ENCODE data around the gene PFDN4. TPM values are rescaled to one million over a fixed set of nuclear protein-coding genes. Genes with fewer than 3 reads are reported as not detected.
"Not testable (repeated sequence)": the region's sequence is repeated elsewhere in the genome, so short reads cannot be mapped to it uniquely, and the experiment has no call there.

The PFDN4 gene
- total and polyA plus RNA-seq, 2 experiments from 2014 or later = 56.9 to 75.5 TPM

DNA sequence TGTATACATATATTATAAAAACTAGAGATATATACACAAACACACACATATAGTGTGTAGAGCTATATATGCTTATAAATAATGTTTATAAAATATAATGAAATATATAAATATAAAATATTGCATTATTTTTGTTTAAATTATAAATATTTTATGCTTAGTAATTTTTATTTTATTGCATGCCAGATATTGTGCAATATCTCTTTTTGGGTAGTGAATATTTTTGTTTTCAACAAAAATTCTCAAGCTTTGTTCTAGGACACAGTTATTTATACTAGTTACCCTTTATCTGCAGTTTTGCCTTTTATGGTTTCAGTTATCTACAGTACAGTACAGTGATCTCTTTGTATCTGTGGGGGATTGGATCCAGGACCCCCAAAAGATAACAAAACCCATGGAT, 52.2 kb downstream of the PFDN4 start:
- no peak overlapping the region for H3K27ac ChIP-seq
- no peaks in the 10 kb centered on the region for H3K4me1 ChIP-seq (ENCODE audit: low read depth)
- H3K9me3 ChIP-seq (ENCODE audit: low read depth) = no peaks in the 10 kb centered on the region
- H3K36me3 ChIP-seq = no peaks in the 10 kb centered on the region
- DNase-seq (ENCODE audit: low read depth in 1 of 2, low spot score in 1 of 2) = no peak
- no peaks in the 10 kb centered on the region for H3K27me3 ChIP-seq
- no peak overlapping the region for H3K4me3 ChIP-seq
- TF ChIP-seq, protein P1, sequence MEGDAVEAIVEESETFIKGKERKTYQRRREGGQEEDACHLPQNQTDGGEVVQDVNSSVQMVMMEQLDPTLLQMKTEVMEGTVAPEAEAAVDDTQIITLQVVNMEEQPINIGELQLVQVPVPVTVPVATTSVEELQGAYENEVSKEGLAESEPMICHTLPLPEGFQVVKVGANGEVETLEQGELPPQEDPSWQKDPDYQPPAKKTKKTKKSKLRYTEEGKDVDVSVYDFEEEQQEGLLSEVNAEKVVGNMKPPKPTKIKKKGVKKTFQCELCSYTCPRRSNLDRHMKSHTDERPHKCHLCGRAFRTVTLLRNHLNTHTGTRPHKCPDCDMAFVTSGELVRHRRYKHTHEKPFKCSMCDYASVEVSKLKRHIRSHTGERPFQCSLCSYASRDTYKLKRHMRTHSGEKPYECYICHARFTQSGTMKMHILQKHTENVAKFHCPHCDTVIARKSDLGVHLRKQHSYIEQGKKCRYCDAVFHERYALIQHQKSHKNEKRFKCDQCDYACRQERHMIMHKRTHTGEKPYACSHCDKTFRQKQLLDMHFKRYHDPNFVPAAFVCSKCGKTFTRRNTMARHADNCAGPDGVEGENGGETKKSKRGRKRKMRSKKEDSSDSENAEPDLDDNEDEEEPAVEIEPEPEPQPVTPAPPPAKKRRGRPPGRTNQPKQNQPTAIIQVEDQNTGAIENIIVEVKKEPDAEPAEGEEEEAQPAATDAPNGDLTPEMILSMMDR (IDR thresholded peaks at IDR 0.05; ENCODE audit: low read depth, low read length) = no peak

DNA sequence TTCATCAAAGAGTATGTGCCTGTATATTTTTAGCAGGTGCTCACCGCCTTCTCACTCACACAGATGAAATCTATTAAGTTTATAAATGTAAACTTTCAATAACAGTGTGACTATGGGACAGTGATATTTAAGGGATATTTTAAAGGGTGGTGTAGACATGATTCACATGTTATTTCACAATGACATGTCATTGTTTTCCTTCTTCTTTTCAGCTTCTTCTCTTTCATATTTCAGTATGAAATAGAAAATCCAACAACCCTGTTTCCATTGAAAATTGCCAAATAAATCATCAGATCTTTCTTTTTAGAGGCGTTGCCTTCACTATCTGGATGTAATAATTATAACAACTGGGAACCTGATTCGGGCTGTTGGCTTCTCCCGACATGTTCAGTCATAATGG, 54.8 kb downstream of the PFDN4 start:
- Histone ChIP-seq H3K9me3 (ENCODE audit: low read depth) (no peaks in the 10 kb centered on the region), H3K27ac (no peak overlapping the region), H3K4me1 (ENCODE audit: low read depth) (no peaks in the 10 kb centered on the region), H3K36me3 (no peaks in the 10 kb centered on the region), H3K27me3 (no peaks in the 10 kb centered on the region), H3K4me3 (no peak overlapping the region)
- DNase-seq (ENCODE audit: low read depth in 1 of 2, low spot score in 1 of 2) = no peak
- TF ChIP-seq, protein P1 (IDR thresholded peaks at IDR 0.05; ENCODE audit: low read depth, low read length) = no peak

DNA sequence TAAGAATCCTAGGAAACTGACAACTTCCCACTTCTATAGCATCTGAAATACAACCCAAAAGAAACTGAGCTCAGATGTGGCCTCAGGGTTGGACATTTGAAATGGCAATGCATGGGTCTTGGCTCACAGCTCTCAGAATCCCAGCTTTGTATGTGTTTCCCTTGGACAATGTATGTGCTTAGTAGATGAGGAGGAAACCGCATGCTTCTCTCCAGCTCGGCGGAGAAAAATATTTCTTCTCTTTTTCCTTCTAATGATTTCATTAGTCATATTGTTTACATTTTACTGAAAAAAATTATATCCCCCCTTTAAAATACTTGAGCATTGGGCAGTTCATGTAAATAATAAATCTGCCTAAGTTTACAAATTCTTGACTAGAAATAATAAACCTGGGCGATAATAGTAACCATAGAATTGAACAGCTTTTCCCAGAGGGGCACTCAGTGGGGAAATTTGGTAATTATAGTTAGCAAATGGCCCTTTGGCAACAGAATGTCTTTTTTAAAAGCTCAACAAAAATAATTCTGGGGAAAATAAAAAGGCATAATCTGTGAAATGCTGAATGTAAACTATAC, 55.3 kb downstream of the PFDN4 start:
- no peaks in the 10 kb centered on the region for H3K9me3 ChIP-seq (ENCODE audit: low read depth)
- H3K27ac ChIP-seq = no peak overlapping the region
- DNase-seq (ENCODE audit: low read depth in 1 of 2, low spot score in 1 of 2) = no peak
- H3K27me3 ChIP-seq = no peaks in the 10 kb centered on the region
- H3K4me3 ChIP-seq = no peak overlapping the region
- H3K4me1 ChIP-seq (ENCODE audit: low read depth) = no peaks in the 10 kb centered on the region
- H3K36me3 ChIP-seq = no peaks in the 10 kb centered on the region
- TF ChIP-seq, protein P1 (IDR thresholded peaks at IDR 0.05; ENCODE audit: low read depth, low read length) = no peak

DNA sequence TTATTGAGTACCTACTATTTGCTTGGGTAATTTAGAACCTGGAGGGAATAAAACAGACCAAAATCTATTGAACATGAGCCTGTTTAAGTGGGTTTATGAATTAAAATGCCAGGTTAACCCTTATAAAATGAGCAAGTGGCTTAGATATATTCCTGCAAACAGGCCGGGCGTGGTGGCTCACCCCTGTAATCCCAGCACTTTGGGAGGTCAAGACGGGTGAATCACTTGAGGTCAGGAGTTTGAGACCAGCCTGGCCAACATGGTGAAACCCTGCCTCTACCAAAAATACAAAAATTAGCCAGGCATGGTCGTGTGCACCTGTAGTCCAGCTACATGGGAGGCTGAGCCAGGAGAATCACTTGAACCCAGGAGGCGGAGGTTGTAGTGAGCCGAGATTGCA, 57.9 kb downstream of the PFDN4 start:
- DNase-seq (ENCODE audit: low read depth in 1 of 2, low spot score in 1 of 2); H3K27ac ChIP-seq; H3K4me1 ChIP-seq (ENCODE audit: low read depth); H3K27me3 ChIP-seq; H3K4me3 ChIP-seq; H3K9me3 ChIP-seq (ENCODE audit: low read depth); H3K36me3 ChIP-seq: not testable (repeated sequence)

DNA sequence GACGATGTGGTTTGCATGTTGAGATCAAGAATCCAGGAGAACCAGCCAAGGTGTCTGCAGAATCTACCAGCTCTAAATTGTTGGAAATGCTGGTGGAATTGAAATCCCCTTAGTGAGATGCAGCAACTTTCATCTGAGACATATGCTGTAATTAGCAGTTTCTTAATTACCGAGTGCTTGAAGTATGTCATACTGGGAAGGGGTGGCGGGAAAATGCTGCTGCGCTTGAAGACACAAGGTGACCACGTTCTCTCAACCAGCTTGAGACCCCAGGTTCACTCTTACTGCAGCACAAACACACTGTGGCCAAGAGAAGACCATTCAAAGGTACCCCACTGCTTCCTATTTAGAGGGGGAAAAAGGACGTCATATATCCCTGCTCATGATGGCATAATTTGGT, 59.0 kb downstream of the PFDN4 start:
- no peak overlapping the region for H3K4me3 ChIP-seq
- H3K27me3 ChIP-seq = no peaks in the 10 kb centered on the region
- no peak for DNase-seq (ENCODE audit: low read depth in 1 of 2, low spot score in 1 of 2)
- no peaks in the 10 kb centered on the region for H3K4me1 ChIP-seq (ENCODE audit: low read depth)
- no peaks in the 10 kb centered on the region for H3K36me3 ChIP-seq
- no peak overlapping the region for H3K27ac ChIP-seq
- H3K9me3 ChIP-seq (ENCODE audit: low read depth) = no peaks in the 10 kb centered on the region
- TF ChIP-seq, protein P1 (IDR thresholded peaks at IDR 0.05; ENCODE audit: low read depth, low read length) = no peak

DNA sequence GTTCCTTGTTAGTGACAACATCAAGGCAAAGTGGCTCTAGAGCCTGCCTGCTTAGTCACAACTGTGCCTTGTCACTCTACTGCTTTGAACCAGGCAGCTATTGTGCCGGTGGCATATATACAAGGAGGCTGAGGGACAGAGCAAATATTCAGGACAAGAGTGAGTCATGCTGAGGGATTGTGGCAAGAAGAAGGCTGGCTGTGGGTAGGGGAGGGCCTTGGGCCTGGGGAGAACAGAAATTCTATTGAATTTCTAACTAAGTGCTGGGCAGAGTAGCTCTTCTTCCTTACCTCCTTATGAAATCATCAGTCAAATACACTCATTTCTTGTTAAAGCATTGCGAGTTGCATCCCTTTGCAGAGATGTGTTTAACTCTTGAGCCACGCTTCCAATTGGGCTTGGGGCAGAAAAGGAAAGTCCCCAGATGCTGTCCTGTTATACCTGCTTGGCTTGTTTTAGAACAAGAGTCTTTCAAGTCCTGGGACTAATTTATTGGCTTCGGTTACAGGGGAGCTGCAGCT, 59.7 kb downstream of the PFDN4 start:
- H3K4me3 ChIP-seq = no peak overlapping the region
- H3K9me3 ChIP-seq (ENCODE audit: low read depth) = no peaks in the 10 kb centered on the region
- TF ChIP-seq, protein P1 (IDR thresholded peaks at IDR 0.05; ENCODE audit: low read depth, low read length) = no peak
- peak in 1 of 2 donors; percentile 32 for DNase-seq (ENCODE audit: low read depth in 1 of 2, low spot score in 1 of 2)
- no peaks in the 10 kb centered on the region for H3K36me3 ChIP-seq
- H3K4me1 ChIP-seq (ENCODE audit: low read depth) = no peaks in the 10 kb centered on the region
- H3K27ac ChIP-seq = no peak overlapping the region
- H3K27me3 ChIP-seq = no peaks in the 10 kb centered on the region
